ENCODE measurements around the gene SOX1. TPM values are rescaled to one million over a fixed set of nuclear protein-coding genes. Genes with fewer than 3 reads are reported as not detected.
A peak's percentile ranks its signal among the peaks of the same experiment; 100 is the strongest.

Gene SOX1
- total and polyA plus RNA-seq, 5 experiments from 2014 or later: not detected

DNA sequence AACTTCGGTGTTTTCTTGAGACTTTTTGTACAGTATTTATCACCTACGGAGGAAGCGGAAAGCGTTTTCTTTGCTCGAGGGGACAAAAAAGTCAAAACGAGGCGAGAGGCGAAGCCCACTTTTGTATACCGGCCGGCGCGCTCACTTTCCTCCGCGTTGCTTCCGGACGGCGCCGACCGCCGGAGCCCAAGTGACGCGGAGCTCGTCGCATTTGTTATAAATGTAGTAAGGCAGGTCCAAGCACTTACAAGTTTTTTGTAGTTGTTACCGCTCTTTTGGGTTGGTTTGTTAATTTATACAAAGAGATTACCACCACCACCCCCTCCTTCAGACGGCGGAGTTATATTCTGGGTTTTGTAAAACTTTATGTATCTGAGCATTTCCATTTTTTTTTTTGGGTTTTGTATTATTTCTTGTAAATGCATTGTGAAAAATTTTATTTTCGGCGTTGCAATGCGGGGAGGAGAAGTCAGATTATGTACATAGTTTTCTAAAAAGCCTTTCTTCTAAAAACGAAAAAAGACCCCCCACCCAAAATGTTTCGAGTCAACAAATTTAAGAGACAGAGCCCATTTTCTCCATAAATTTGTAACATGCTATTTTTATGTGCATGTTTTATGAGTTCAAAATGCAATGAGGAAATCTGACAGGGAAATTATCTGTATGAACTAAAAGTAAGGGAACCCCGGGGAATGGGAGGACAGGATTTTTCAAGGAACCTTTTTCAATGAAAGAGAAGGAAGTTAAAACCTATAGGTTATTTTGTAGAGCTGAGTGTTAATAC is 2.3 kb downstream of the SOX1 start:
- Mint-ChIP-seq H3K9me3 (peaks cover 0 to 53% (median 13%) of the 10 kb centered on the region in 9 donors), H3K4me1 (peaks cover 4 to 22% (median 20%) of the 10 kb centered on the region in 4 donors), H3K27ac (peak overlapping the region in 3 of 10 donors; percentile 48 to 74 (median 73)), H3K4me3 (peak overlapping the region; percentile 5 to 66 (median 44)), H3K27me3 (peaks cover 28 to 58% (median 49%) of the 10 kb centered on the region in 5 donors), H3K36me3 (peaks cover 14 to 18% (median 17%) of the 10 kb centered on the region in 3 donors)
- DNase-seq (no peak), ATAC-seq (no peak)
- POLR2A ChIA-PET: no interaction called here

DNA sequence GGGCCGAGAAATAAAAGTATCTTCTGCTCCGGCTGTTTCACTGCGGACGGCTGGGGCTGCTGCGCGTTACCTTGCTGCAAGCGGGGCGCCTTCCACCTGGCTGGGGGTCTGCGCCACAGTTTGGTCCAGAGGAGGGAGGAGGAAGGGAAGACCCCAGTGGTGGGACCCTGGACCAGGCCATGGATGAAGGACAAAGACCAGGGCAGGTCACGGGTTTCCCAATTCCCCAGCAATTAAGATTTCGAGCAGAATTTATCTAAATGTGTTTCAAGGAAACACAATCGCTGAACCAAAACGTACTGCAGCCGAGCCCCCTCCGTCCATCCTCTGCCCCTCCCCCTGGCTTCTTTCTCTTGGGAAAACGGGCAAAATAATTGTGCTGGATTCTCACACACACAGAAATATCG is 2.9 kb downstream of the SOX1 start:
- peaks cover 16 to 24% (median 17%) of the 10 kb centered on the region in 3 donors for H3K36me3 Mint-ChIP-seq
- DNase-seq: no peak
- no peak for ATAC-seq
- peaks cover 33 to 59% (median 51%) of the 10 kb centered on the region in 5 donors for H3K27me3 Mint-ChIP-seq
- peaks cover 4 to 23% (median 21%) of the 10 kb centered on the region in 4 donors for H3K4me1 Mint-ChIP-seq
- H3K9me3 Mint-ChIP-seq: peaks cover 0 to 56% (median 13%) of the 10 kb centered on the region in 9 donors
- POLR2A ChIA-PET: no interaction called here
- peak overlapping the region in 2 of 10 donors; percentile 15 to 73 for H3K27ac Mint-ChIP-seq
- peak overlapping the region in 3 of 10 donors; percentile 7 to 66 (median 58) for H3K4me3 Mint-ChIP-seq

DNA sequence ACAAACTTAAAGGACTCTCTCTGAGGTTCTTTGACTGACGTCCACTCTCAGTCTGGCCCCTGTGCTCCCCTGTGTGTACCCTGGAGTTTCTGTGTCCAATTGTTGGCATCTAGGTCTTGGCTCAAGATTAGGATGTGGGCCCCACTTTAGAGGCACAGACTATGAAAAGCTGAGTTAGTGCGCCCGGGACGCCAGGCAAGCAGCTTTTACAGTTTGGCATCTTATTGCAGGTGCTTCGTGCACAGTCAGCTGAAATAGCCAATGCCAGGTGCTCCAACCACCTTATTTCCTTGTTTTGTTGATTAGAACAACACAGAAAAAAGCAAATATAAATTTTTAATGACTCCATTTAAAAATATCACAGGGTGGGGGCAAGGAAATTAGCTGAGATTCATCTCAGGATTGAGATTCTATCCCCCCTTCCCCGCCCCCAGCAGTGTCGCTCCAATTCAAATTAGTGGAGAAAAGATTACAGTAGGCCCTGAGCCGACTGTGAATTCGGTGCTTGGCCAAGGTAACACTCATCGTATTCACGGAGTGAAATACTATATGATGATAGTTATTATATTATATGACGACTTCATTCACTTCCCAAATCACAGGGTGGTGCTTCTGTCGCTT is 4.3 kb downstream of the SOX1 start:
- H3K36me3 Mint-ChIP-seq: peaks cover 16 to 38% (median 17%) of the 10 kb centered on the region in 3 donors
- H3K4me1 Mint-ChIP-seq: peaks cover 4 to 14% (median 11%) of the 10 kb centered on the region in 4 donors
- H3K9me3 Mint-ChIP-seq: peaks cover 0 to 50% (median 15%) of the 10 kb centered on the region in 9 donors
- peak overlapping the region in 3 of 10 donors; percentile 14 to 34 (median 19) for H3K4me3 Mint-ChIP-seq
- no peak for DNase-seq
- POLR2A ChIA-PET: no interaction called here
- ATAC-seq: no peak
- peaks cover 39 to 65% (median 56%) of the 10 kb centered on the region in 5 donors for H3K27me3 Mint-ChIP-seq
- peak overlapping the region in 3 of 10 donors; percentile 8 to 18 (median 16) for H3K27ac Mint-ChIP-seq

DNA sequence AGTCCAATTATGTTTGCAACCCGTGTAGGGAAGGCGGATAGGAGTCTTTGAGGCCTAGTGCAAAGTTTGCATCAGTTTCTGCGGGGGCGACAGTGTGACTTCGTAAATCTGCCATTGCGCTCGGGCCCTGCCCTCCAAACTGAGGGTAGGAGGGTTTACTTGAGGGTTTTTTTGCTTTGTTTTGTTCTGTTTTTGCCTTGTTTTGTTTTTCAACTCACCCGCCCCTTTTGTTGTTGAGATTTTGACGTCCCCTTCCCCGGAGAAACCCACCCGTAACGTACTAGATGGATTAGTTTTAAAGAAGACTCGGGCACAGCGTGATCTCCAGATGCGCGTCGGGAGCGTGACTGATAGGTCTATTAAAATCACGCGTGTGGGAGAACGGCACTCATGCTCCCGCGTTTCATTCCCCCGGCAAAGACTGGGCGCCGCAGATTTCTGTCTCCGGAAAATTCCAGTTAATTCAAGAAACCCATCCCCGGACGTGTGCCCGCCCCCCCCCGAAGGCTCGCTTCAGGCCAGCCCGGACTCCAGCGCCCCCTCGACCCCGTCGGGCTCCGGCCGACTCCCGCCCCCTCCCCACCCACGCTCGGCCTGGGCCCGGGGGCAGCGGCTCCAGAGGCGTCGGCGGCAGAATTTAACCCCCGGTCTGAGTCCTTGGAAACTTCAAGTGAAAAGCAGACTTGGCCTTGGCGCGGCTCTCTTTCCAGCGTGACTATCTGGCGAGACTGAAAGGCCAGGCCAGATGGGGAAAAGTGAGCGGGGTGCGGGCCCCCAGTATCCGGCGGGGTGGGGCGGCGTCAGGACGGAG is 5.0 kb downstream of the SOX1 start:
- H3K27ac Mint-ChIP-seq: peak overlapping the region in 1 of 10 donors; percentile 57
- peaks cover 16 to 39% (median 17%) of the 10 kb centered on the region in 3 donors for H3K36me3 Mint-ChIP-seq
- peaks cover 44 to 72% (median 62%) of the 10 kb centered on the region in 5 donors for H3K27me3 Mint-ChIP-seq
- no peak for DNase-seq
- H3K4me1 Mint-ChIP-seq: peaks cover 4 to 13% (median 9%) of the 10 kb centered on the region in 4 donors
- peaks cover 0 to 50% (median 15%) of the 10 kb centered on the region in 9 donors for H3K9me3 Mint-ChIP-seq
- POLR2A ChIA-PET: no interaction called here
- no peak for ATAC-seq
- H3K4me3 Mint-ChIP-seq: peak overlapping the region in 6 of 10 donors; percentile 14 to 63 (median 32)

DNA sequence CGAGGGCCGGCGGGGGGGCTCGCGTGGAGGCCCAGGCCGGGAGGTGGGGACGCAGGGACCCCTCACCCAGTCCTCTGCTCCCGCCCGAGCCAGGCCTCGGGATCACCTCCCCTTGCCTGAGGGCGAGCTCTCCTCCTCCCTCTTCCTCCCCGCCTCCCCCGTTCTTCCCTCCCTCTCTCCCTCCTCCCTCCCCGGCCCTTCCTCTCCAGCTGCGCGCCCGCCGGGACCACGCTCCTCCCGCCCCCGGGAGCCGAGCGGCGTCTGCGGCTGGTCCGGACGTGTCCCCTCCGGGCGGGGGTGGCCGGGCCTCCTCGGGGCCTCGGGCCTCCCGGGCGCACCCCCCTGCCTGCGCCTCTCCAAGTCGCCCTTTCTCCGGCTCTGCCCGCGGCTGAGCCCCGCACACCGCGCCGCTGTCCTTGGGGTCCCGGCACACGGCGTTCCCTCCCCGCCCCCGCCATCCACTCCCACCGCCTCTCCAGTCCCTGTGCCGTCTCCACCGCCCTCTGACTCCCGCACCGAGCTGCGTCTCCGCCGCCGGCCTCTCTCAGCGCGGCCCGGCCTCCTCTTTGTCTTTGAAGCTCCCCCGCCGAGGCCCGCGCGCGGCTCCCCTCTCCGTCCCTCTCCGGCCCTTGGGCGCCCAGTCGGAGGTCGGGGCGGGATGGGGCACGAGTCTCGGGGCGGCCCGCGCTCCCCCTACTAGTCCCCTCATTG is 5.7 kb downstream of the SOX1 start:
- ATAC-seq: no peak
- peaks cover 16 to 39% (median 17%) of the 10 kb centered on the region in 3 donors for H3K36me3 Mint-ChIP-seq
- no peak overlapping the region for H3K4me3 Mint-ChIP-seq
- no peak for DNase-seq
- peaks cover 0 to 50% (median 15%) of the 10 kb centered on the region in 9 donors for H3K9me3 Mint-ChIP-seq
- peaks cover 46 to 77% (median 62%) of the 10 kb centered on the region in 5 donors for H3K27me3 Mint-ChIP-seq
- POLR2A ChIA-PET: no interaction called here
- H3K4me1 Mint-ChIP-seq: peaks cover 4 to 13% (median 9%) of the 10 kb centered on the region in 4 donors
- H3K27ac Mint-ChIP-seq: no peak overlapping the region

DNA sequence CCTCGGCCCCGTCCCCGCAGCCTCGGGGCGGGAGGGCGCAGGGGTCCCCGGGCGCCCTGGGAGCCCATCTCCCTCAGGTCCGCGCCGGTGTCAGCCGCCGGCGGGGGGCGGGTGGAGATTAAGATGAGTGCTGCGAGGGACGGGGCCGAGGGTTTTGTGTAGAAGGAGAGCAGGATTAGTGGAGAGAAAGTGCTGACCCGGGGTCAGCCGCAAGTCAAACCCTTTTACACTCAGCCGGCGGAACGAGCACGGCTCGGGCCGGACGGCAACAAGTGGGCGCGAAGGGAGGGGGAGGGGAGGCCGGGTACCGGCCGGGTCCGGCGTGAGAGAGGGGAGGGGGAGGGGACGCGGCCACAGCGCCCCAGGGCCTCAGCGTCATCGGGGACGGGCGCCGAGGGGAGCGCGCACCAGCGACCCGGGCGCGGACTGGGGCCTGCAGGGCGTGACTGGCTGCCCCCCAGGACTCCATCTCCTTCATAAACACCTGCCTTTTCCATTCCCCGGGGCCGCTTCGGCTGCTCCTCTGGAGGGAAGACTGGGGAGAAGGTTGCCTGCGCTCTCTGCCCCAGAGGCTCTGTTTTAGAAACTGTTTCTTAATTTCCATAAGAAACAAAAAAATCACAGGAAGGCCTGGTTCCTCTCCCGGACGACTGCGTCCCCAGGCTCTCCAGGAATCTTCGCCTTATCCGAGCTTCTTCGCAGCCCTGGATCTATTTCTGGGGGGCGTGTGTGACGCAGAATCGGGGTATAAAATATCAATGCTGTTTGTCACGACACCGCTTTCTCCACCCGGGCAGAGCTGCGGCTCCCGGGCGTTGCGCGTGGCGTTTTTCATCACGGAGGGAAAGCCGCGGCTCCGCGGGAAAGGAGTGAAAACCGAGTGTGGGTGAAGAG is 6.5 kb downstream of the SOX1 start:
- Mint-ChIP-seq H3K4me1 (peaks cover 4 to 13% (median 9%) of the 10 kb centered on the region in 4 donors), H3K27ac (peak overlapping the region in 1 of 10 donors; percentile 3), H3K9me3 (peaks cover 0 to 50% (median 15%) of the 10 kb centered on the region in 9 donors), H3K36me3 (peaks cover 16 to 39% (median 17%) of the 10 kb centered on the region in 3 donors), H3K27me3 (peaks cover 46 to 77% (median 65%) of the 10 kb centered on the region in 5 donors), H3K4me3 (peak overlapping the region in 4 of 10 donors; percentile 18 to 48 (median 28))
- ATAC-seq: no peak
- DNase-seq: no peak
- POLR2A ChIA-PET: no interaction called here

DNA sequence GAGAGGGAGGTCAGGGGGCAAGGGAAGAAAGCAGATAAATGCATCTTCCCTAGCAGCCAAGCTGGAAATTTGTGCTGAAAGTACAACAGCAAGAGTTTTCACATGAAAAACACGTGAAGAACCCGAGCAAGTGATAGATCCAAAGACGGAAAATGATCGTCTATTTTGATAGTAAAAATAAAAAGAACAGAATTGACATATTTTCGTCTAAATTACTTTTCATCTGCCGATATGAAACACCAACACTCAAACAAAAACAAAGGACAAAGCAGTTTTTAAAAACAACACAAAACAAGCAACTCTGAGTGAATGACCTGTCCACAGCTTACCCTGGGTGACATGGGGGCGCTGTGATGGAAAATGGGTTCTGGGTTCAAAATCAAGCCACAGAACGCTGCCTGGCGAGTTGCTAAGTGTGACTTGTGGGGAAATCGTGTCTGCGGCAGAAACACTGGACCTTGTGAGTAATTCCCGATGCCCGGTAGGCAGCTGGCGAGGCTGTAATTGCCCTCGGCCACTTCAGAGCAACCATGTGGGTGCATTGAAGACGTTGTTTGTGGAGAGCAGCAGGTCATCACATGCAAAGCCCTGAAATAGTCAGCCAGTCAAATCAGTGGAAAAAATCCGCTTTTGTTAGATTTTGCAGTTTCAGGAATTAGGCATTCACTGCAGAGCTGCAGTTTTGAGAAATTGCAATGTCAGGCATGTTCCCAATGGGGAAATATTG is 7.4 kb downstream of the SOX1 start:
- H3K27ac Mint-ChIP-seq: peak overlapping the region in 1 of 10 donors; percentile 61
- peaks cover 13 to 36% (median 13%) of the 10 kb centered on the region in 3 donors for H3K36me3 Mint-ChIP-seq
- H3K27me3 Mint-ChIP-seq: peaks cover 40 to 71% (median 60%) of the 10 kb centered on the region in 5 donors
- no peak for ATAC-seq
- H3K9me3 Mint-ChIP-seq: peaks cover 0 to 43% (median 13%) of the 10 kb centered on the region in 9 donors
- peaks cover 4 to 10% (median 7%) of the 10 kb centered on the region in 4 donors for H3K4me1 Mint-ChIP-seq
- POLR2A ChIA-PET: no interaction called here
- no peak for DNase-seq
- peak overlapping the region in 2 of 10 donors; percentile 24 to 33 for H3K4me3 Mint-ChIP-seq

DNA sequence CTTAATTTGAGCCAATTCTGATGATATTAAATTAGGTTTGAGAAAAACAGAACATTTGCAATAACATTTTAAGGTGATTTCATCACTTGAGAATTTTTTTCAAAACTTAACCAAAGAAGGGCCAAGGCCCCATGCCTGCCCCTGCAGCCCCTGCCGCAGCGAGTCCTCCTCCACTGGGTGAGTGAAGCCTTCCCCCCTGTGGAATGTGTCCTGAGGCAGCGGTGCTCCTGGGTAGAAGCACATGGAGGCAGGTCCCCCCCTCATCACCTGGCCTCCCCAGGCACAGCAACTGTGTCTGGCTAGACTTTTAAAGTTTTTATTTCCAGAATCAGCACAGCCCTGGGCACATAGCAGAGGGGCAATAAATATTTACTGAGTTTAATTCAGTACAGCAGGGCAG is 10.8 kb downstream of the SOX1 start:
- no peak overlapping the region for H3K27ac Mint-ChIP-seq
- H3K27me3 Mint-ChIP-seq: peaks cover 37 to 56% (median 44%) of the 10 kb centered on the region in 5 donors
- H3K4me1 Mint-ChIP-seq: peaks cover 2 to 6% (median 5%) of the 10 kb centered on the region in 4 donors
- no peak for ATAC-seq
- H3K36me3 Mint-ChIP-seq: peaks cover 0 to 32% (median 4%) of the 10 kb centered on the region in 3 donors
- H3K9me3 Mint-ChIP-seq: peaks cover 0 to 25% (median 7%) of the 10 kb centered on the region in 9 donors
- POLR2A ChIA-PET: no interaction called here
- no peak overlapping the region for H3K4me3 Mint-ChIP-seq
- no peak for DNase-seq

DNA sequence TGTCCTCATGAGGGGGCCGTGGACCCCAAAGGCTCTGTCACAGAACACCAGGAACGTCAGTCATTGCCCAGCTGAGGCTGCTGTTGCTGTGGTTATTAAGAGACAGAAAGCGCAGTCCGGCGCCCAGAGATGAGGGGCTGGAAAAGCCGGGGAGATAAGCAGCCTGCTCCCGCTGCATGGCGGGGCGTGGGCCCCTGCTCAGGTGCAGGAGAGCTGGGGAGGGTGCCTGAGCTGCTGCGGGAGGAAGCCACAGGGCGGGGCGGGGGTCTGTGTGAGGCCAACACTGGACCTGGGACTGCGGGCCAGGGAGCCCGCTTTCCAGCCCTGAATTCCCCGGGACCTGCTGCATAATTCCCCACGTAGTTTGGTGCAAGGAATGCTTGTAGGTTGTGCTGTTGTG is 11.3 kb downstream of the SOX1 start:
- POLR2A ChIA-PET: no interaction called here
- H3K27me3 Mint-ChIP-seq: peaks cover 38 to 60% (median 49%) of the 10 kb centered on the region in 5 donors
- no peak overlapping the region for H3K27ac Mint-ChIP-seq
- no peak for DNase-seq
- H3K4me3 Mint-ChIP-seq: no peak overlapping the region
- H3K36me3 Mint-ChIP-seq: peaks cover 0 to 36% (median 4%) of the 10 kb centered on the region in 3 donors
- peaks cover 2 to 6% (median 5%) of the 10 kb centered on the region in 4 donors for H3K4me1 Mint-ChIP-seq
- peaks cover 2 to 28% (median 12%) of the 10 kb centered on the region in 9 donors for H3K9me3 Mint-ChIP-seq
- ATAC-seq: no peak

DNA sequence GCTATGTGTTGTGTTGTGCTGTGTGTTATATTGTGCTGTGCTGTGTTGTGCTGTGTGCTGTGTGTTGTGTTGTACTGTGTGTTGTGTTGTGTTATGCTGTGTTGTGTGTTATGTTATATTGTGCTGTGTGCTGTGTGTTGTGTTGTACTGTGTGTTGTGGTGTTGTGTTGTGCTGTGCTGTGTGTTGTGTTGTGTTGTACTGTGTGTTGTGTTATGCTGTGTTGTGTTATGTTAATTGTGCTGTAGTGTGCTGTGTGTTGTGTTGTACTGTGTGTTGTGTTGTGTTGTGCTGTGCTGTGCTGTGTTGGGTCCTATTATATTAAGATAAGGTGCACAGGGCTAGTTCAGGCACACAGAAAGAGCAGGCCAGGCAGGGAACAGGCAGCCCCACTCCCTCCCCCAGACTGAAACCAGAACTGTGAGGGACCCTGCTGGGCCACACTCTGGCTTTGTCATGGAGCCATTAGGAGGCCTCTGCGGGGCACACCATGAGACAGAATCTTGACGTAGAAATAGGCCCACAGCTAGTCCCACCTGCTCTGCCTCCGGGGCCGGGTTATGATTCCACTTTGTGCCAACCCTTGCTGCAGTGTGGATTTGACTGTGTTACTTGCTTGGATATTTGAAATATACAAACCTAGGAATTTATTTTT is 12.1 kb downstream of the SOX1 start:
- peaks cover 0 to 4% (median under 1%) of the 10 kb centered on the region in 4 donors for H3K4me1 Mint-ChIP-seq
- H3K4me3 Mint-ChIP-seq: no peak overlapping the region
- no peak overlapping the region for H3K27ac Mint-ChIP-seq
- peaks cover 9 to 32% (median 15%) of the 10 kb centered on the region in 9 donors for H3K9me3 Mint-ChIP-seq
- peaks cover 2 to 41% (median 4%) of the 10 kb centered on the region in 3 donors for H3K36me3 Mint-ChIP-seq
- DNase-seq (no peak), ATAC-seq (no peak)
- POLR2A ChIA-PET: no interaction called here
- peaks cover 39 to 60% (median 48%) of the 10 kb centered on the region in 5 donors for H3K27me3 Mint-ChIP-seq
